HepG2 (cell line): ENCODE data around the gene GSAP. TPM values are rescaled to one million over a fixed set of nuclear protein-coding genes. Genes with fewer than 3 reads are reported as not detected.

ENCODE experiments used
- ATAC-seq: fragments of 200-7000 bp; cut with Tn5 transposase; 3 replicates; pipeline ENCODE4 v1.9.1; 2020; ENCODE audit warnings: mild to moderate bottlenecking, moderate library complexity
- BruUV-seq: library from RNA; stranded (reverse); fragments of 400-500 nt; replicated peaks from 2 replicates; lab custom pipeline; 2021; lab: Mats Ljungman, UMichigan
- CTCF ChIA-PET: fragments of 300-600 bp; formaldehyde crosslinking; extraction: SDS; loops from one replicate; lab custom pipeline; 2021; ENCODE audit warnings: low total read pairs, inconsistent platforms, low intra/inter-chr PET ratio; lab: Yijun Ruan, JAX
- POLR2A ChIA-PET: fragments of 350-600 bp; sonication (Branson Sonifier 250); formaldehyde crosslinking; loops from one replicate; lab custom pipeline; 2020; ENCODE audit warnings: antibody characterized with exemption, inconsistent platforms; lab: Yijun Ruan, JAX
- DNase-seq: peaks from one replicate; pipeline ENCODE4 v3.0.0-alpha.2; 2015; ENCODE audit warnings: low spot score
- FAIRE-seq: peaks from 3 replicates; lab custom pipeline; 2011; peaks lifted over from hg19 to GRCh38; lab: Jason Lieb, UNC
- H2AFZ ChIP-seq: one replicate; pipeline ENCODE4 v1.6.1; 2011; ENCODE audit warnings: low read length, inconsistent platforms
- H3K27ac ChIP-seq: fragments of 300-600 bp; 3 replicates; pipeline ENCODE4 v1.8.0; 2011; ENCODE audit warnings: mixed run types, mild to moderate bottlenecking, mixed read lengths, low read length, inconsistent platforms; ENCODE audit not compliant: insufficient read depth; ENCODE audit errors: extremely low read length
- H3K27me3 ChIP-seq, 2 experiments: fragments of 200-600 bp in 1 of 2; 2 replicates in 1 of 2; 3 replicates in 1 of 2; pipeline versions ENCODE4 v1.6.0 to v1.8.0; 2011; ENCODE audit warnings: low read length in 2 of 2, mild to moderate bottlenecking in 2 of 2, moderate library complexity in 2 of 2, inconsistent platforms in 1 of 2; ENCODE audit not compliant: insufficient read depth in 2 of 2, control insufficient read depth in 1 of 2
- H3K36me3 ChIP-seq, 2 experiments: fragments of 200-600 bp in 1 of 2; replicated peaks in 1 of 2; 2 replicates in 1 of 2; 3 replicates in 1 of 2; pipeline versions ENCODE4 v1.5.1 to v1.8.0; 2011; ENCODE audit warnings: low read length in 2 of 2, inconsistent platforms in 1 of 2; ENCODE audit not compliant: insufficient read depth in 2 of 2, control insufficient read depth in 1 of 2
- H3K4me1 ChIP-seq: 2 replicates; pipeline ENCODE4 v1.5.1; 2012; ENCODE audit warnings: low read length, inconsistent platforms; ENCODE audit not compliant: insufficient read depth
- H3K4me2 ChIP-seq: 2 replicates; pipeline ENCODE4 v1.6.0; 2011; ENCODE audit warnings: low read depth, low read length, inconsistent platforms
- H3K4me3 ChIP-seq, 3 experiments: fragments of 200-600 bp in 1 of 3; sonication (generic), shearing (Covaris generic) in 1 of 3; replicated peaks in 1 of 3; 2 replicates each; pipeline ENCODE4 v1.5.1; 2011 to 2016; ENCODE audit warnings: low read length in 3 of 3, inconsistent platforms in 2 of 3, low read depth in 2 of 3, mild to moderate bottlenecking in 2 of 3, control low read depth in 1 of 3, mixed read lengths in 1 of 3; ENCODE audit not compliant: insufficient read depth in 1 of 3
- H3K79me2 ChIP-seq: one replicate; pipeline ENCODE4 v1.6.1; 2011; ENCODE audit warnings: low read length, inconsistent platforms; ENCODE audit not compliant: insufficient read depth
- H3K9ac ChIP-seq: 2 replicates; pipeline ENCODE4 v1.6.0; 2011; ENCODE audit warnings: mild to moderate bottlenecking, low read depth, low read length, inconsistent platforms; ENCODE audit not compliant: insufficient read depth
- H3K9me3 ChIP-seq: 2 replicates; pipeline ENCODE4 v1.5.1; 2012; ENCODE audit warnings: mild to moderate bottlenecking, low read length
- H4K20me1 ChIP-seq: 2 replicates; pipeline ENCODE4 v1.6.0; 2011; ENCODE audit warnings: inconsistent platforms, mild to moderate bottlenecking, low read length, moderate library complexity; ENCODE audit not compliant: insufficient read depth
- DNMT3B ChIP-seq: conservative IDR thresholded peaks from 2 replicates; pipeline ENCODE4 v1.6.1; 2016; ENCODE audit warnings: missing biosample characterization, control low read depth
- REXO4 ChIP-seq: sonication (generic); formaldehyde crosslinking; IDR thresholded peaks from 2 replicates; pipeline ENCODE4 v1.8.0; 2022; ENCODE audit warnings: missing genetic modification reagents, mild to moderate bottlenecking, borderline replicate concordance
- ZNF335 ChIP-seq: sonication (generic); formaldehyde crosslinking; IDR thresholded peaks from 2 replicates; pipeline ENCODE4 v1.4.0; 2020; ENCODE audit warnings: missing genetic modification reagents
- ZNF563 ChIP-seq: sonication (generic); formaldehyde crosslinking; IDR thresholded peaks from 2 replicates; pipeline ENCODE4 v1.8.0; 2022; ENCODE audit warnings: mild to moderate bottlenecking, moderate library complexity, missing genetic modification reagents
- ZNF761 ChIP-seq: sonication (generic); formaldehyde crosslinking; conservative IDR thresholded peaks from 2 replicates; pipeline ENCODE4 v1.4.0; 2020; ENCODE audit warnings: mild to moderate bottlenecking, missing genetic modification reagents
- WGBS: methylation state at CpG from one replicate; pipeline ENCODE4 v1.1.6; 2017; ENCODE audit warnings: low lambda C conversion rate; 5-methylcytosine and 5-hydroxymethylcytosine counted together
- in situ Hi-C: cut with HindIII; loops from 2 replicates; pipeline ENCODE4 v1.10.0; 2017; ENCODE audit warnings: low pct_unique_long_range_greater_than_20kb; ENCODE audit not compliant: extremely low pct_ligation_motif_present
- intact Hi-C: fragments of 100-400 bp; cut with micrococcal nuclease; formaldehyde crosslinking; loops from one replicate; pipeline ENCODE4 v1.10.0; 2022; ENCODE audit not compliant: unreplicated experiment
- polyA plus RNA-seq, 8 experiments: library from polyadenylated mRNA; depleted of rRNA in 3 of 8; stranded (reverse) in 7 of 8; unstranded in 1 of 8; fragments of >200 nt; fragmentation: Illumina TruSeq in 4 of 8; extraction: Trizol in 4 of 8; gene quantifications; 2 replicates each; pipeline versions ENCODE4 v1.2.1 to v1.2.3, GENCODE V29; 2011 to 2016; ENCODE audit warnings: low read depth in 4 of 8, missing spikeins in 1 of 8, mixed read lengths in 1 of 8; ENCODE audit not compliant: insufficient read depth in 1 of 8
- total RNA-seq, 5 experiments: library from RNA; depleted of rRNA; stranded (reverse); fragments of >200 nt; fragmentation: Illumina TruSeq; extraction: Trizol; gene quantifications; 2 replicates each; pipeline ENCODE4 v1.2.3, GENCODE V29; 2016; ENCODE audit warnings: low read depth in 1 of 5
- TF ChIP-seq, protein P1 (sequence below), 2 experiments: fragments of 450-650 bp in 1 of 2; sonication (generic) in 1 of 2; formaldehyde crosslinking in 1 of 2; IDR thresholded peaks; 2 replicates each; pipeline versions ENCODE4 v1.6.1 to v1.8.0; 2016 to 2022; ENCODE audit warnings: antibody characterized with exemption in 1 of 2, mild to moderate bottlenecking in 1 of 2, missing genetic modification reagents in 1 of 2
- TF ChIP-seq, protein P2 (sequence below): sonication (generic); formaldehyde crosslinking; IDR thresholded peaks from 2 replicates; pipeline ENCODE4 v1.9.0; 2021; ENCODE audit warnings: missing genetic modification reagents, mild to moderate bottlenecking, borderline replicate concordance

Gene GSAP
- total and polyA plus RNA-seq, 2 of the 13 experiments (the other 11 are each of a cell fraction or from before 2014, with no cell fraction given): 34.6 to 40.6 TPM

DNA sequence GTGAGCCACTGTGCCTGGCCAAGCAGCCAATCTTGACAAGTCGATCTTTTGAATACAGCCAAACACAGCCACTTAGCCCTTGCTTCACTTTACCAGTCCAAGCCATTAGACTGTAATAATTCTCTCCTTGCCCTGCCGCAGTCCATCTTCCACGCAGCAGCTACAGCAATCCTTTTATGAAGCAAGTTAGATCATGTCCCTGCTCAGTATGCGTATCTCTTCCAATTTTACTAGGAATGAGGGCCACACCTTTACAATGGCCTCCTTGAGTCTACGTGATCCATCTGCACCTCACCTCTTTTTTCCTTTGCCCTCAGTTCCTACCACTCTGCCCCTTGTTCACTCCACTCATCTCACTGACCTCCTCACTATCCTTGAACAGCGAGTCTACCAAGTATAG lies 22.2 kb downstream of the GSAP start:
- no TSS peak for BruUV-seq
- no peak overlapping the region for H3K4me3 ChIP-seq
- in situ Hi-C loops (no loop called here), intact Hi-C loops (no loop called here)
- H3K79me2 ChIP-seq: peaks cover 8% of the 10 kb centered on the region
- CTCF ChIA-PET: no interaction called here
- H2AFZ ChIP-seq: no peak overlapping the region
- H3K9me3 ChIP-seq: no peaks in the 10 kb centered on the region
- POLR2A ChIA-PET: no interaction called here
- ATAC-seq (no peak), FAIRE-seq (no peak)
- H3K4me2 ChIP-seq: no peak overlapping the region
- H3K36me3 ChIP-seq: peaks cover 3 to 24% of the 10 kb centered on the region in 2 experiments
- 97% methylated on average over 6 of the region's 6 CpGs for WGBS
- H3K4me1 ChIP-seq: peaks cover 68% of the 10 kb centered on the region
- H3K27ac ChIP-seq: no peak overlapping the region
- TF ChIP-seq DNMT3B (CRISPR knock-in tag) (no peak), ZNF563 (CRISPR knock-in tag) (no peak), ZNF335 (CRISPR knock-in tag) (no peak), ZNF761 (CRISPR knock-in tag) (no peak), REXO4 (CRISPR knock-in tag) (no peak)
- TF ChIP-seq, protein P1, sequence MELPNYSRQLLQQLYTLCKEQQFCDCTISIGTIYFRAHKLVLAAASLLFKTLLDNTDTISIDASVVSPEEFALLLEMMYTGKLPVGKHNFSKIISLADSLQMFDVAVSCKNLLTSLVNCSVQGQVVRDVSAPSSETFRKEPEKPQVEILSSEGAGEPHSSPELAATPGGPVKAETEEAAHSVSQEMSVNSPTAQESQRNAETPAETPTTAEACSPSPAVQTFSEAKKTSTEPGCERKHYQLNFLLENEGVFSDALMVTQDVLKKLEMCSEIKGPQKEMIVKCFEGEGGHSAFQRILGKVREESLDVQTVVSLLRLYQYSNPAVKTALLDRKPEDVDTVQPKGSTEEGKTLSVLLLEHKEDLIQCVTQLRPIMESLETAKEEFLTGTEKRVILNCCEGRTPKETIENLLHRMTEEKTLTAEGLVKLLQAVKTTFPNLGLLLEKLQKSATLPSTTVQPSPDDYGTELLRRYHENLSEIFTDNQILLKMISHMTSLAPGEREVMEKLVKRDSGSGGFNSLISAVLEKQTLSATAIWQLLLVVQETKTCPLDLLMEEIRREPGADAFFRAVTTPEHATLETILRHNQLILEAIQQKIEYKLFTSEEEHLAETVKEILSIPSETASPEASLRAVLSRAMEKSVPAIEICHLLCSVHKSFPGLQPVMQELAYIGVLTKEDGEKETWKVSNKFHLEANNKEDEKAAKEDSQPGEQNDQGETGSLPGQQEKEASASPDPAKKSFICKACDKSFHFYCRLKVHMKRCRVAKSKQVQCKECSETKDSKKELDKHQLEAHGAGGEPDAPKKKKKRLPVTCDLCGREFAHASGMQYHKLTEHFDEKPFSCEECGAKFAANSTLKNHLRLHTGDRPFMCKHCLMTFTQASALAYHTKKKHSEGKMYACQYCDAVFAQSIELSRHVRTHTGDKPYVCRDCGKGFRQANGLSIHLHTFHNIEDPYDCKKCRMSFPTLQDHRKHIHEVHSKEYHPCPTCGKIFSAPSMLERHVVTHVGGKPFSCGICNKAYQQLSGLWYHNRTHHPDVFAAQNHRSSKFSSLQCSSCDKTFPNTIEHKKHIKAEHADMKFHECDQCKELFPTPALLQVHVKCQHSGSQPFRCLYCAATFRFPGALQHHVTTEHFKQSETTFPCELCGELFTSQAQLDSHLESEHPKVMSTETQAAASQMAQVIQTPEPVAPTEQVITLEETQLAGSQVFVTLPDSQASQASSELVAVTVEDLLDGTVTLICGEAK (IDR thresholded peaks at IDR 0.05): no peak
- TF ChIP-seq, protein P1 (CRISPR knock-in tag; IDR thresholded peaks at IDR 0.05): no peak
- TF ChIP-seq, protein P2, sequence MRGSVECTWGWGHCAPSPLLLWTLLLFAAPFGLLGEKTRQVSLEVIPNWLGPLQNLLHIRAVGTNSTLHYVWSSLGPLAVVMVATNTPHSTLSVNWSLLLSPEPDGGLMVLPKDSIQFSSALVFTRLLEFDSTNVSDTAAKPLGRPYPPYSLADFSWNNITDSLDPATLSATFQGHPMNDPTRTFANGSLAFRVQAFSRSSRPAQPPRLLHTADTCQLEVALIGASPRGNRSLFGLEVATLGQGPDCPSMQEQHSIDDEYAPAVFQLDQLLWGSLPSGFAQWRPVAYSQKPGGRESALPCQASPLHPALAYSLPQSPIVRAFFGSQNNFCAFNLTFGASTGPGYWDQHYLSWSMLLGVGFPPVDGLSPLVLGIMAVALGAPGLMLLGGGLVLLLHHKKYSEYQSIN (CRISPR knock-in tag): no peak
- TF ChIP-seq, all 625 proteins: peak for 0
- Histone ChIP-seq H3K27me3 (no peaks in the 10 kb centered on the region), H3K9ac (no peak overlapping the region), H4K20me1 (no peaks in the 10 kb centered on the region)
- no peak for DNase-seq
